ENCODE results near the gene BCAS3.

DNA sequence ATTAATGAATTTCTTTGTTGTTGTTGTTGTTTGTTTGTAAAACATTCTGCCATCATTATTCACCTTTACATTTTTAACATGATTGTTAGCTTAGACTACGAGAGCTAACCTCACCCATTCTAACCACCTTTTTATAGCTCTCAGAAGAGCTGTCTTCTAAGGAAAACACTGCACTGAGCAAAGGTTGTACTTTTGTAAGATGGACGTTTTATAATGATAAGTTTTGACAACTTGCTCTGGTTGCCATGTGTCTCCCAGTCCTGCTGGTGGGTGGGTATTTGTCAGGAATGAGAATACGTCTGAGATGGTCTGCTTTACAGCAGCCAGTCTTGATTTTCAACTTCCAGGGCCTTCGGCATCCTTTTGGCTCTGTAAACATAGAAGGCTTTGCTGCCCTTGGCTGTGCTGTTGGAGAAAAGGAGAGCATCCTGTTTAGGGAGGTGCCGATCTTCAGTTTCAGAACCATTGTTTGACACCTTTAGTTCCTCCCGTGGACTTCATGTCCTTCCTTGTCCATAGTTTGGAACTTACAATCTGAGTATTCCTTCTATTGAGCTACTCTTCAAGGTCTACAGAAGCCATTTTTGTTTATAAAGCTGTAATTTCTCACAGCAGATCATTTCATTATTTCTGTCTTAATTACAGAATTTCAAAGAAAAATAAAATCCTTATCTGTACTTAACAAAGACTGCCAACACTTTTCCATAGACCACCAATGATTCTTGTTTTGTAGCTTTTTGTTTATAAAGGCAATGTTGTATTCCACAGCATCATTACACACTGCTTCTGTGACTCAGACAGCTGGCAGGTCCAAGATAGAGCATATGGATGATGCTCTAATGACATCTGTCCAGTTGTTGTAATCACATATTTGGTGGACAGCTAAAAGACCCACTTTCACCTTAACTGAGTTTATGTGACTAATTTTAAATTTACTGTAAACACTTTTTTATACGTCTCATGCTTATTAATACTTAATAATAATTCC lies 451.9 kb downstream of the BCAS3 start:
- TF ChIP-seq HDGF (IDR thresholded peaks at IDR 0.05; ENCODE audit: borderline replicate concordance) = no peak
- no peak for TF ChIP-seq FOXK2 (IDR thresholded peaks at IDR 0.05)
- no peak for TF ChIP-seq ARNT (IDR thresholded peaks at IDR 0.05)
- TF ChIP-seq BHLHE40 (IDR thresholded peaks at IDR 0.05; ENCODE audit: borderline replicate concordance) = no peak
- TF ChIP-seq FOXM1 (IDR thresholded peaks at IDR 0.05; ENCODE audit: borderline replicate concordance) = no peak
- no peak for TF ChIP-seq TARDBP (IDR thresholded peaks at IDR 0.05)
- TF ChIP-seq FOXA1 (IDR thresholded peaks at IDR 0.05) = no peak
- no peak for TF ChIP-seq ZNF384 (IDR thresholded peaks at IDR 0.05)
- TF ChIP-seq, protein P1, sequence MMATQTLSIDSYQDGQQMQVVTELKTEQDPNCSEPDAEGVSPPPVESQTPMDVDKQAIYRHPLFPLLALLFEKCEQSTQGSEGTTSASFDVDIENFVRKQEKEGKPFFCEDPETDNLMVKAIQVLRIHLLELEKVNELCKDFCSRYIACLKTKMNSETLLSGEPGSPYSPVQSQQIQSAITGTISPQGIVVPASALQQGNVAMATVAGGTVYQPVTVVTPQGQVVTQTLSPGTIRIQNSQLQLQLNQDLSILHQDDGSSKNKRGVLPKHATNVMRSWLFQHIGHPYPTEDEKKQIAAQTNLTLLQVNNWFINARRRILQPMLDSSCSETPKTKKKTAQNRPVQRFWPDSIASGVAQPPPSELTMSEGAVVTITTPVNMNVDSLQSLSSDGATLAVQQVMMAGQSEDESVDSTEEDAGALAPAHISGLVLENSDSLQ (IDR thresholded peaks at IDR 0.05) = no peak
- TF ChIP-seq CTBP1 (IDR thresholded peaks at IDR 0.05; ENCODE audit: borderline replicate concordance) = no peak
- TF ChIP-seq SUZ12 (IDR thresholded peaks at IDR 0.05) = no peak
- no peak for TF ChIP-seq ELF4 (IDR thresholded peaks at IDR 0.05)
- no peak for TF ChIP-seq SP1 (IDR thresholded peaks at IDR 0.05)
